Activated CD8-positive, alpha-beta T cell treated with anti-CD3 and anti-CD28 coated beads for 36 hours (primary cell): ENCODE data around the gene AGAP6. TPM values are rescaled to one million over a fixed set of nuclear protein-coding genes. Genes with fewer than 3 reads are reported as not detected.
"Not testable (repeated sequence)": the region's sequence is repeated elsewhere in the genome, so short reads cannot be mapped to it uniquely, and the experiment has no call there.

Experiments
- ATAC-seq: fragments of 200-7000 bp; cut with Tn5 transposase; one replicate; pipeline ENCODE4 v1.10.0; 2021; ENCODE audit warnings: mild to moderate bottlenecking, moderate library complexity
- CTCF ChIA-PET: fragments of 350-600 bp; sonication (Branson Sonifier 250); formaldehyde crosslinking; loops from one replicate; lab custom pipeline; 2021; ENCODE audit warnings: antibody characterized with exemption; lab: Charles Lee
- POLR2A ChIA-PET: fragments of 350-600 bp; sonication (Branson Sonifier 250); formaldehyde crosslinking; loops from one replicate; lab custom pipeline; 2021; ENCODE audit warnings: antibody characterized with exemption; lab: Charles Lee
- DNase-seq: peaks from one replicate; pipeline ENCODE4 v3.0.0-alpha.2; 2020
- H3K27ac Mint-ChIP-seq: one replicate; pipeline ENCODE4 v1.8.0; 2021; ENCODE audit warnings: mild to moderate bottlenecking, mixed read lengths
- H3K27me3 Mint-ChIP-seq: one replicate; pipeline ENCODE4 v1.8.0; 2021; ENCODE audit warnings: mixed read lengths
- H3K36me3 Mint-ChIP-seq: one replicate; pipeline ENCODE4 v1.8.0; 2021; ENCODE audit warnings: low read depth, mixed read lengths
- H3K4me1 Mint-ChIP-seq: one replicate; pipeline ENCODE4 v1.8.0; 2021; ENCODE audit warnings: low read depth, mixed read lengths
- H3K4me3 Mint-ChIP-seq: one replicate; pipeline ENCODE4 v1.8.0; 2021; ENCODE audit warnings: mild to moderate bottlenecking, moderate library complexity, mixed read lengths
- H3K9me3 Mint-ChIP-seq: one replicate; pipeline ENCODE4 v1.8.0; 2021; ENCODE audit warnings: mixed read lengths
- intact Hi-C: fragments of 100-400 bp; cut with micrococcal nuclease; formaldehyde crosslinking; loops from one replicate; pipeline ENCODE4 v1.10.0; 2022
- total RNA-seq, 2 experiments: library from RNA; stranded (reverse); gene quantifications; one replicate each; pipeline ENCODE4 v1.2.3, GENCODE V29; 2021

AGAP6 gene
- total RNA-seq, 2 experiments from 2014 or later, result 13.8 to 15.1 TPM

DNA sequence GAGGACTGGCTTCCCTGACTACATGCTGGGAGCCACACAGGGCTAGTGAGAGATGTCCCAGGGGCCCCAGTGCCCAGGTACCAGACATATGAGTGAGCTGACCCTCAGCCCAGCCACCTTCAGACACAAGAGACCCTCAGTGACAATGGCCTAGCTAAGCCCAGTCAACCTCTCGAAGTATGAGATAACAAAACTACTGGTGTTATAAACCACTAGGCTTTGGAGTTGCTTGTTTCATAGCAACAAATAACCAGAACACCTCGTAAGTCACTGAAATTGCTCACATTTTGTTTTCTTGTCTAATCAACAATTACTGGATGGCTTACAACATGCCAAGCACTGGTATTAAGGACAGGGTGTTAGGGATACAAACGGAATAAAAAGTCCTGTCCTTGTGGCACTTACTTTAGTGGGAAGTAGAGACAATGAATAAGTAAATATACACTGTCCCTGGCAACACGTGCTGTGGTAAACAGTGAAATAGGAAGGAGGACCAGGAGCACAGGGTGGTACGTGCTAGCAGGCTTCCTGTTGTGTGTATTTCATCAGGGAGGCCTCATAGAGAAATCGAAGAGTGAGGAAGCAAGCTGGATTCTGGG is 64.7 kb downstream of the AGAP6 start:
- H3K4me1 Mint-ChIP-seq, intact Hi-C loops, POLR2A ChIA-PET: not testable (repeated sequence)

DNA sequence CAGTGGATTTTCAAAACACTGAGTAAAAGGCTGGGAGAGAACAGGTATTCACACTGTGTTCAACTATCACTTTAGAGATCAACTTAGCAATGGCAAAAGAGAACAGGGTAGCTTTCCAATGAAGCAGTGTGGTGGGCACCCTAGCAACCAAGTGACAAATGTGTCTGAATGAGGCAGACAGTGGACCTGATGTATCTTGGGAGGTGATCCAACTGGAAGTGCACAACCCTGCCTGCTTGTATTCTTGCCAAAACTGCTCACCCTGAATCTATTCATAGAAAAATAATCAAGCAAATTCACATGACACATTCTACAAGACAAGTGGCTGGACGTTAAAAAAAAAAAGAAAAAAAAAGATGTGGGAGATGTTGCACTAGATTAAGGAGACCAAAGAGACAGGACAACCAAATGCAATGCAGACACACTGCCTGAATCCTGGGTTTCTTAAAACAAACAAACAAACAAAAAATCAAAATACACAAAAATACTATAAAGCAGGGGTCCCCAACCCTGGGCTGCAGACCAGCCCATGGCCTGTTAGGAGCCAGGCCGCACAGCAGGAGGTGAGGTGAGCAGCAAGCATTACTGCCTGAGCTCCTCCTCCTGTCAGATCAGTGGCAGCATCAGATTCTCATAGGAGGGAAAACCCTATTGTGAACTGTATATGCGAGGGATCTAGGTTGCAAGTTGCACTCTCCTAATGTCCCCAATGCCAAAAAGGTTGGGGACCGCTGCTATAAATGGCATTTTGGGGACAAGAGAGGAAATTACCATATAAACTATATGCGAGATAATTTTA is 67.5 kb downstream of the AGAP6 start:
- intact Hi-C loops, POLR2A ChIA-PET, H3K9me3 Mint-ChIP-seq, H3K27me3 Mint-ChIP-seq, H3K4me1 Mint-ChIP-seq, CTCF ChIA-PET, ATAC-seq, DNase-seq, H3K36me3 Mint-ChIP-seq, H3K4me3 Mint-ChIP-seq, H3K27ac Mint-ChIP-seq: not testable (repeated sequence)

More for the DNA sequence above, 64.7 kb downstream of the AGAP6 start:
- DNase-seq, H3K4me3 Mint-ChIP-seq, H3K27ac Mint-ChIP-seq, CTCF ChIA-PET, H3K27me3 Mint-ChIP-seq, ATAC-seq, H3K36me3 Mint-ChIP-seq, H3K9me3 Mint-ChIP-seq: not testable (repeated sequence)

- H3K36me3 Mint-ChIP-seq, H3K9me3 Mint-ChIP-seq, H3K4me3 Mint-ChIP-seq, POLR2A ChIA-PET, H3K27ac Mint-ChIP-seq, H3K27me3 Mint-ChIP-seq, intact Hi-C loops, CTCF ChIA-PET, H3K4me1 Mint-ChIP-seq, DNase-seq, ATAC-seq: not testable (repeated sequence)
These were observed 68.4 kb downstream of the AGAP6 start for GRCh38 chr10:50056654-50057053.

GRCh38 chr10:50058727-50059126 is 70.5 kb downstream of the AGAP6 start:
- ATAC-seq, POLR2A ChIA-PET, H3K9me3 Mint-ChIP-seq, H3K36me3 Mint-ChIP-seq, intact Hi-C loops, DNase-seq, H3K4me3 Mint-ChIP-seq, H3K27ac Mint-ChIP-seq, CTCF ChIA-PET, H3K4me1 Mint-ChIP-seq, H3K27me3 Mint-ChIP-seq: not testable (repeated sequence)

- DNase-seq, H3K9me3 Mint-ChIP-seq, H3K27me3 Mint-ChIP-seq, H3K4me1 Mint-ChIP-seq, H3K36me3 Mint-ChIP-seq, ATAC-seq, POLR2A ChIA-PET, H3K4me3 Mint-ChIP-seq, CTCF ChIA-PET, intact Hi-C loops, H3K27ac Mint-ChIP-seq: not testable (repeated sequence)
These were observed 71.7 kb downstream of the AGAP6 start for GRCh38 chr10:50059946-50060345.

Other genes starting within 250 kb of the AGAP6 start
- under 1 TPM; 0.40 to 0.68 TPM for gene OGDHL, start 226.1 kb upstream of the AGAP6 start, total RNA-seq
- gene PARG, start 46.4 kb upstream of the AGAP6 start, total RNA-seq, result 10 to 100 TPM; 26.7 to 30.0 TPM
- 10 to 100 TPM; 17.4 to 17.6 TPM for gene TIMM23B, start 46.4 kb upstream of the AGAP6 start, total RNA-seq
- 10 to 100 TPM; 23.5 to 27.9 TPM for gene WASHC2A, start 79.5 kb downstream of the AGAP6 start, total RNA-seq